ENCODE measurements around the gene FLOT1.

- TF ChIP-seq CTCF (IDR thresholded peaks at IDR 0.05) = no peak
- TF ChIP-seq POLR2A (IDR thresholded peaks at IDR 0.05) = no peak
These were observed 30.6 kb downstream of the FLOT1 start for GRCh38 chr6:30711758-30712380.
